GM23248 (cell line): Measurements from ENCODE around the gene KPNA6. TPM values are rescaled to one million over a fixed set of nuclear protein-coding genes. Genes with fewer than 3 reads are reported as not detected.

Source experiments
- DNase-seq: peaks from one replicate; pipeline ENCODE4 v3.0.0-alpha.2; 2015
- H2AFZ ChIP-seq: fragments of 200-600 bp; sonication (generic); 2 replicates; pipeline ENCODE4 v1.6.1; 2016; ENCODE audit warnings: antibody characterized with exemption
- H3F3A ChIP-seq: fragments of 200-600 bp; sonication (generic); 2 replicates; pipeline ENCODE4 v1.6.1; 2016; ENCODE audit warnings: mild to moderate bottlenecking, antibody characterized with exemption, mixed run types; ENCODE audit not compliant: insufficient read depth
- H3K27ac ChIP-seq: fragments of 200-600 bp; sonication (generic); 2 replicates; pipeline ENCODE4 v1.5.1; 2016; ENCODE audit warnings: mild to moderate bottlenecking
- H3K27me3 ChIP-seq: fragments of 200-600 bp; sonication (generic); replicated peaks from 2 replicates; pipeline ENCODE4 v1.6.1; 2016; ENCODE audit warnings: mild to moderate bottlenecking; ENCODE audit not compliant: insufficient read depth
- H3K36me3 ChIP-seq: fragments of 200-600 bp; sonication (generic); 2 replicates; pipeline ENCODE4 v1.6.1; 2016; ENCODE audit warnings: low read depth, mild to moderate bottlenecking
- H3K4me1 ChIP-seq: fragments of 200-600 bp; sonication (generic); 2 replicates; pipeline ENCODE4 v1.6.1; 2016; ENCODE audit warnings: mild to moderate bottlenecking; ENCODE audit not compliant: insufficient read depth
- H3K4me2 ChIP-seq: fragments of 200-600 bp; sonication (generic); one replicate; pipeline ENCODE4 v1.6.1; 2016; ENCODE audit warnings: mild to moderate bottlenecking; ENCODE audit not compliant: unreplicated experiment
- H3K4me3 ChIP-seq: fragments of 200-600 bp; sonication (generic); 2 replicates; pipeline ENCODE4 v1.5.1; 2016; ENCODE audit warnings: mild to moderate bottlenecking
- H3K79me2 ChIP-seq: fragments of 200-600 bp; sonication (generic); 2 replicates; pipeline ENCODE4 v1.6.1; 2016; ENCODE audit warnings: mild to moderate bottlenecking; ENCODE audit not compliant: insufficient read depth
- H3K9ac ChIP-seq: fragments of 200-600 bp; sonication (generic); 2 replicates; pipeline ENCODE4 v1.6.1; 2016; ENCODE audit warnings: mild to moderate bottlenecking
- H3K9me2 ChIP-seq: fragments of 200-600 bp; sonication (generic); 2 replicates; pipeline ENCODE4 v1.6.1; 2016; ENCODE audit warnings: mixed run types, mild to moderate bottlenecking, moderate library complexity; ENCODE audit not compliant: insufficient read depth
- H3K9me3 ChIP-seq: fragments of 200-600 bp; sonication (generic); one replicate; pipeline ENCODE4 v1.6.1; 2017; ENCODE audit warnings: low read depth
- H4K20me1 ChIP-seq: fragments of 200-600 bp; sonication (generic); 2 replicates; pipeline ENCODE4 v1.6.0; 2016; ENCODE audit not compliant: insufficient read depth
- EZH2 ChIP-seq: fragments of 200-600 bp; sonication (generic); IDR thresholded peaks from 2 replicates; pipeline ENCODE4 v1.6.1; 2018; ENCODE audit warnings: antibody characterized with exemption, mild to moderate bottlenecking; ENCODE audit not compliant: insufficient read depth, poor library complexity, severe bottlenecking
- EZH2phosphoT487 ChIP-seq: fragments of 200-600 bp; sonication (generic); IDR thresholded peaks from 2 replicates; pipeline ENCODE4 v1.6.1; 2018; ENCODE audit warnings: antibody characterized with exemption, moderate library complexity, mild to moderate bottlenecking, low read depth; ENCODE audit not compliant: insufficient read depth
- WGBS, 2 experiments: methylation state at CpG; one replicate each; pipeline ENCODE4 v1.1.6; 2015 to 2017; ENCODE audit warnings: low lambda C conversion rate in 2 of 2, low coverage in 1 of 2; ENCODE audit errors: missing lambda C conversion rate in 2 of 2; 5-methylcytosine and 5-hydroxymethylcytosine counted together
- in situ Hi-C: fragments of 300-500 bp; cut with MboI; formaldehyde crosslinking; loops from 2 replicates; pipeline ENCODE4 v1.15.0; 2020
- polyA plus RNA-seq: library from polyadenylated mRNA; unstranded; fragments of >200 nt; fragmentation: Nextera tagmentation; extraction: Ambion mirVana; gene quantifications from 2 replicates; pipeline ENCODE4 v1.2.1, GENCODE V29; 2016
- total RNA-seq: library from RNA; depleted of rRNA; stranded (reverse); fragments of >200 nt; shearing (Covaris generic); gene quantifications from 2 replicates; pipeline ENCODE4 v1.2.3, GENCODE V29; 2014

KPNA6 gene
- total and polyA plus RNA-seq, 2 experiments from 2014 or later: 38.3 to 56.0 TPM

DNA sequence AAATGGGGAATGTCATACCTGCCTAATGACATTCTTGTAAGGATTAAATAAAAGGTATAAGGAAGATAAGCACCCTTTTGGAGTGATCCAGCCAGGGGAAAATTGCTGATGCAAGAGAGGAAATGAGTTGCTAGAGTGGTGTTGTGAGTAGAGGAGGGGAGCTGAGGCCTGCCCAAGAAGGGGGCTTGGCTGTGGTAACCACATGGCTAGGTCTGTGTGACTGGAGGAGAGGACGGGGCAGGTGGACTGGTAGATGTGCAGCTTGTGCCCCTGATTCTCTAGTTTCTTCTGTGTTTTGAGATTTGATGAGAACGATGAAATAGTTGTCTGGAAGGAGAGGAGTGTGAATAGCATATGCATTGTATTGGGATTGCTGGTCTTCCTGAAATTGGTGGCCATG, 78.2 kb downstream of the KPNA6 start:
- no peak overlapping the region for H3K27ac ChIP-seq
- in situ Hi-C loops: no loop called here

DNA sequence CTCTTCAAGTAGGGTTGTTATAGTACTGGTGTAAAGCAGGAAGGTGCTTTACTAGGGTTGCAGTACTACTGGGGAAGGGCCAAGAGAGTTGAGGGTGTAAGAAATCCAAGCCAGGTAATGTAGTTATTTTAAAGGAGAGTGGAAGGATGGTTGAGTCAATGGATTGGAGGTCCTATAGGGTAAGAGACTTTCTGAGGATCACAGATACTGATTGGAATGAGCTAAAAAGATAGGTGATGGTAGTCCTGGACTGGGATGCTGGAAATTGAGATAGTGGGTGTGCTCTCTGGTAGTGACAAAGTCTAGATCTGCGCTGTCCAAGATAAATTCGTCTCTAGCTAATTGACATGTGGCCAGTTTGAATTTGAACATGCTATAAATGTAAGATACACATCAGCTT, 78.6 kb downstream of the KPNA6 start:
- peaks cover 5% of the 10 kb centered on the region; the same call in 1 of the 2 replicates for H4K20me1 ChIP-seq
- 0 out of 2 replicates have a peak overlapping the region, but pooled peaks have one; percentile 19 for H3K4me3 ChIP-seq
- H3K27me3 ChIP-seq: no peaks in the 10 kb centered on the region
- 57 to 66% methylated on average over 2 of the region's 2 CpGs for WGBS, 2 experiments
- no peak overlapping the region for H2AFZ ChIP-seq
- no peaks in the 10 kb centered on the region for H3K9me3 ChIP-seq
- no peaks in the 10 kb centered on the region for H3K9me2 ChIP-seq
- TF ChIP-seq EZH2: no peak
- TF ChIP-seq EZH2phosphoT487: no peak
- in situ Hi-C loops: no loop called here
- H3K9ac ChIP-seq: no peak overlapping the region
- peaks cover 87% of the 10 kb centered on the region for H3K79me2 ChIP-seq
- H3F3A ChIP-seq: peaks cover 10% of the 10 kb centered on the region
- peaks cover 72% of the 10 kb centered on the region for H3K36me3 ChIP-seq
- no peak overlapping the region for H3K4me2 ChIP-seq
- no peak for DNase-seq
- peaks cover 33% of the 10 kb centered on the region for H3K4me1 ChIP-seq
- no peak overlapping the region for H3K27ac ChIP-seq

More for the DNA sequence above, 78.2 kb downstream of the KPNA6 start:
- Histone ChIP-seq H4K20me1 (peaks cover 5% of the 10 kb centered on the region; the same call in 1 of the 2 replicates), H3F3A (peaks cover 14% of the 10 kb centered on the region), H3K36me3 (peaks cover 68% of the 10 kb centered on the region), H3K27me3 (no peaks in the 10 kb centered on the region), H3K9ac (no peak overlapping the region), H3K9me2 (no peaks in the 10 kb centered on the region), H3K9me3 (no peaks in the 10 kb centered on the region), H3K4me1 (peaks cover 33% of the 10 kb centered on the region), H2AFZ (no peak overlapping the region), H3K4me2 (peak overlapping the region; percentile 29), H3K79me2 (peaks cover 91% of the 10 kb centered on the region), H3K4me3 (0 out of 2 replicates have a peak overlapping the region, but pooled peaks have one; percentile 19)
- WGBS, 2 experiments: 100% methylated on average over 2 of the region's 2 CpGs
- no peak for TF ChIP-seq EZH2phosphoT487
- no peak for TF ChIP-seq EZH2
- DNase-seq: no peak

GRCh38 chr1:32187850-32188249, 80.0 kb downstream of the KPNA6 start:
- Histone ChIP-seq H3K36me3 (peaks cover 80% of the 10 kb centered on the region), H3K4me3 (no peak overlapping the region), H2AFZ (no peak overlapping the region), H3K27me3 (no peaks in the 10 kb centered on the region), H3K79me2 (peaks cover 73% of the 10 kb centered on the region), H3K9ac (no peak overlapping the region), H3K4me1 (0 out of 2 replicates have a peak, but pooled peaks cover 20% of the 10 kb centered on the region), H3F3A (peaks cover 13% of the 10 kb centered on the region), H3K9me3 (no peaks in the 10 kb centered on the region), H3K9me2 (no peaks in the 10 kb centered on the region), H3K4me2 (no peak overlapping the region), H4K20me1 (peaks cover 5% of the 10 kb centered on the region; the same call in 1 of the 2 replicates), H3K27ac (no peak overlapping the region)
- TF ChIP-seq EZH2 (no peak), EZH2phosphoT487 (no peak)
- WGBS, 2 experiments: 91 to 95% methylated on average over 9 of the region's 9 CpGs
- in situ Hi-C loops: no loop called here
- DNase-seq: no peak

DNA sequence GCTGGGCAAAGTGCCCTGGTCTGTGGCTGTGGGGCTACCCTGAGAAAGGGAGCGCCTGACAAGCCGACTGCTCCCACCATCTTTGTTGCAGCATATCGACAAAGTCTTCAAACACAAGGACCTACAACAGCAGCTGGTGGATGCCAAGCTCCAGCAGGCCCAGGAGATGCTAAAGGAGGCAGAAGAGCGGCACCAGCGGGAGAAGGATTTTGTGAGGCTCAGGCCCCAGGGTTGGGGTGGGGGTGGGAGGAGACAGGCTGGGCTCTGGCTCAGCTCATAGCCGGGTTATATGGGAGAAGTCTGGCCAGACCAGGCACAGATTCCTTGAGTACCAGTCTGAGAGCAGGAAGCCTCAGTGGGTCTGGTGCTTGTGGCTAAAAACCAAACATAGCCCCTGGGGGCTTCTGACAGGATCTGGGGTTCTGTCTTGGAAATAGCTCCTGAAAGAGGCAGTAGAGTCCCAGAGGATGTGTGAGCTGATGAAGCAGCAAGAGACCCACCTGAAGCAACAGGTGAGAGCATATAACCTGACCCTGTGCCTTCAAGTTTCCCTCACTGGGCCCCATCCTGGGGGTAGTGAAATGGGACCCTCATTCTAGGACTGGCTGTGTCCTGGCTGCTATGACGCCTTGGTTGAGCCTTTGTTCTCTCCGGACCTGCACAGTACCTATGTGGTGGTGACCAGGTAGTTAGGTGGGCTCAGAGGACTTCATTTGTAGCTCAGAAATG, 84.5 kb downstream of the KPNA6 start:
- H3K36me3 ChIP-seq: peaks cover 91% of the 10 kb centered on the region
- no peak overlapping the region for H3K4me3 ChIP-seq
- H3K4me2 ChIP-seq: no peak overlapping the region
- no peaks in the 10 kb centered on the region for H4K20me1 ChIP-seq
- no peak for TF ChIP-seq EZH2phosphoT487
- TF ChIP-seq EZH2: no peak
- H3K27ac ChIP-seq: no peak overlapping the region
- H3K9ac ChIP-seq: no peak overlapping the region
- peaks cover 28% of the 10 kb centered on the region for H3K79me2 ChIP-seq
- peaks cover 10% of the 10 kb centered on the region for H3K4me1 ChIP-seq
- H3K27me3 ChIP-seq: no peaks in the 10 kb centered on the region
- in situ Hi-C loops: no loop called here
- no peak overlapping the region for H2AFZ ChIP-seq
- DNase-seq: no peak
- H3K9me2 ChIP-seq: no peaks in the 10 kb centered on the region
- no peaks in the 10 kb centered on the region for H3K9me3 ChIP-seq
- peaks cover 55% of the 10 kb centered on the region for H3F3A ChIP-seq
- WGBS, 2 experiments: 93 to 95% methylated on average over 7 to 8 of the region's 8 CpGs
